Stimulated activated CD8-positive, alpha-beta memory T cell treated with anti-CD3 and anti-CD28 coated beads, Interleukin-12 subunit alpha, Interleukin-12 subunit beta, amount 100 ng/mL, for 1 hour (primary cell): ENCODE measurements around the gene IFT52.
"Not testable (repeated sequence)": the region's sequence is repeated elsewhere in the genome, so short reads cannot be mapped to it uniquely, and the experiment has no call there.

Experiments
- DNase-seq: peaks from one replicate; pipeline ENCODE4 v3.0.0-alpha.2; 2020; ENCODE audit warnings: low read depth

Gene IFT52

GRCh38 chr20:43651650-43652184 is 61.0 kb downstream of the IFT52 start:
- DNase-seq = not testable (repeated sequence)

GRCh38 chr20:43653966-43654365 is 63.2 kb downstream of the IFT52 start:
- DNase-seq = no peak

- not testable (repeated sequence) for DNase-seq
These were observed 64.4 kb downstream of the IFT52 start for GRCh38 chr20:43655176-43655575.

GRCh38 chr20:43655937-43656336 is 65.2 kb downstream of the IFT52 start:
- no peak for DNase-seq

GRCh38 chr20:43658069-43658722 is 67.5 kb downstream of the IFT52 start:
- DNase-seq = no peak

GRCh38 chr20:43658723-43659419 is 68.1 kb downstream of the IFT52 start:
- DNase-seq = no peak

- no peak for DNase-seq
These were observed 72.4 kb downstream of the IFT52 start for GRCh38 chr20:43662943-43663655.

- no peak for DNase-seq
These were observed 74.9 kb downstream of the IFT52 start for GRCh38 chr20:43665466-43666176.

- DNase-seq = peak; percentile 37
These were observed 75.9 kb downstream of the IFT52 start, which contains the start of gene MYBL2 for GRCh38 chr20:43666376-43667328. Gene MYBL2 (plus strand): TSS chr20:43667114. CDS start chr20:43667284, 170 bp downstream.

GRCh38 chr20:43667341-43668132 is 76.8 kb downstream of the IFT52 start:
- no peak for DNase-seq

- DNase-seq = no peak
These were observed 78.6 kb downstream of the IFT52 start for GRCh38 chr20:43669332-43669731.

- no peak for DNase-seq
These were observed 79.7 kb downstream of the IFT52 start for GRCh38 chr20:43670423-43670822.

GRCh38 chr20:43676368-43676767 is 85.6 kb downstream of the IFT52 start:
- DNase-seq = no peak

- no peak for DNase-seq
These were observed 90.2 kb downstream of the IFT52 start for GRCh38 chr20:43680981-43681380.

GRCh38 chr20:43681468-43681942 is 90.8 kb downstream of the IFT52 start:
- no peak for DNase-seq

GRCh38 chr20:43681991-43682410 is 91.3 kb downstream of the IFT52 start:
- DNase-seq = no peak

- no peak for DNase-seq
These were observed 91.7 kb downstream of the IFT52 start for GRCh38 chr20:43682446-43682845.

GRCh38 chr20:43686820-43687219 is 96.1 kb downstream of the IFT52 start:
- DNase-seq = no peak

- no peak for DNase-seq
These were observed 98.4 kb downstream of the IFT52 start for GRCh38 chr20:43689165-43689564.
